ENCODE measurements around the gene DUSP22.
A peak's percentile ranks its signal among the peaks of the same experiment; 100 is the strongest.

DUSP22 gene

GRCh38 chr6:351011-351866 lies 59.0 kb downstream of the DUSP22 start:
- Mint-ChIP-seq H3K27me3 (no peaks in the 10 kb centered on the region), H3K9me3 (no peaks in the 10 kb centered on the region), H3K4me3 (no peak overlapping the region), H3K27ac (peak overlapping the region in 1 of 2 donors; percentile 50), H3K4me1 (peaks cover 12% of the 10 kb centered on the region)
- no peak for ATAC-seq
- no peak for DNase-seq

- no peaks in the 10 kb centered on the region for H3K9me3 Mint-ChIP-seq
- H3K27ac Mint-ChIP-seq, result peak overlapping the region in 1 of 2 donors; percentile 48
These were observed 59.6 kb downstream of the DUSP22 start for GRCh38 chr6:351867-352289.

GRCh38 chr6:352474-352873 lies 60.2 kb downstream of the DUSP22 start:
- DNase-seq (no peak), ATAC-seq (no peak)
- Mint-ChIP-seq H3K4me1 (peaks cover 24% of the 10 kb centered on the region), H3K9me3 (no peaks in the 10 kb centered on the region), H3K4me3 (no peak overlapping the region), H3K27me3 (no peaks in the 10 kb centered on the region), H3K27ac (peak overlapping the region in 1 of 2 donors; percentile 66)

More at GRCh38 chr6:351867-352289, 59.6 kb downstream of the DUSP22 start:
- Mint-ChIP-seq H3K4me1 (peaks cover 18% of the 10 kb centered on the region), H3K27me3 (no peaks in the 10 kb centered on the region), H3K4me3 (no peak overlapping the region)
- no peak for ATAC-seq
- DNase-seq, result no peak

- Mint-ChIP-seq H3K9me3 (no peaks in the 10 kb centered on the region), H3K4me3 (no peak overlapping the region), H3K4me1 (peaks cover 29% of the 10 kb centered on the region), H3K27ac (peak overlapping the region in 1 of 2 donors; percentile 66), H3K27me3 (no peaks in the 10 kb centered on the region)
- ATAC-seq (no peak), DNase-seq (no peak)
These were observed 60.7 kb downstream of the DUSP22 start for GRCh38 chr6:352896-353470.

- Mint-ChIP-seq H3K27ac (peak overlapping the region in 1 of 2 donors; percentile 45), H3K27me3 (no peaks in the 10 kb centered on the region), H3K4me1 (peaks cover 37% of the 10 kb centered on the region), H3K4me3 (no peak overlapping the region), H3K9me3 (no peaks in the 10 kb centered on the region)
- peak; percentile 21 for ATAC-seq
- no peak for DNase-seq
These were observed 61.6 kb downstream of the DUSP22 start for GRCh38 chr6:353642-354614.

GRCh38 chr6:354631-355280 lies 62.5 kb downstream of the DUSP22 start:
- H3K4me1 Mint-ChIP-seq, result peaks cover 37% of the 10 kb centered on the region
- no peak overlapping the region for H3K27ac Mint-ChIP-seq
- H3K27me3 Mint-ChIP-seq, result no peaks in the 10 kb centered on the region
- DNase-seq (no peak), ATAC-seq (no peak)
- H3K4me3 Mint-ChIP-seq, result no peak overlapping the region
- H3K9me3 Mint-ChIP-seq, result no peaks in the 10 kb centered on the region

- Mint-ChIP-seq H3K9me3 (no peaks in the 10 kb centered on the region), H3K27ac (peak overlapping the region in 1 of 2 donors; percentile 62), H3K27me3 (no peaks in the 10 kb centered on the region), H3K4me3 (no peak overlapping the region), H3K4me1 (peaks cover 37% of the 10 kb centered on the region)
- DNase-seq, result no peak
- ATAC-seq, result no peak
These were observed 63.3 kb downstream of the DUSP22 start for GRCh38 chr6:355373-356208.

- Mint-ChIP-seq H3K4me3 (peak overlapping the region; percentile 38 to 74), H3K27ac (peak overlapping the region; percentile 93 to 97), H3K4me1 (peaks cover 37% of the 10 kb centered on the region), H3K27me3 (no peaks in the 10 kb centered on the region), H3K9me3 (no peaks in the 10 kb centered on the region)
- DNase-seq (peak in 1 of 2 donors; percentile 54), ATAC-seq (peak; percentile 81)
These were observed 64.6 kb downstream of the DUSP22 start for GRCh38 chr6:356828-357251.

GRCh38 chr6:357261-357790 lies 65.0 kb downstream of the DUSP22 start:
- Mint-ChIP-seq H3K9me3 (peaks cover 0 to under 1% of the 10 kb centered on the region in 2 donors), H3K27ac (peak overlapping the region; percentile 93 to 97), H3K4me1 (peaks cover 37% of the 10 kb centered on the region), H3K4me3 (peak overlapping the region in 1 of 2 donors; percentile 74), H3K27me3 (no peaks in the 10 kb centered on the region)
- DNase-seq (no peak), ATAC-seq (no peak)

- peaks cover 37% of the 10 kb centered on the region for H3K4me1 Mint-ChIP-seq
- H3K27me3 Mint-ChIP-seq, result no peaks in the 10 kb centered on the region
- peaks cover 4 to 6% of the 10 kb centered on the region in 2 donors for H3K9me3 Mint-ChIP-seq
- ATAC-seq (no peak), DNase-seq (no peak)
- H3K27ac Mint-ChIP-seq, result peak overlapping the region in 1 of 2 donors; percentile 58
- no peak overlapping the region for H3K4me3 Mint-ChIP-seq
These were observed 65.6 kb downstream of the DUSP22 start for GRCh38 chr6:357791-358341.

GRCh38 chr6:358432-358831 lies 66.1 kb downstream of the DUSP22 start:
- DNase-seq, result no peak
- H3K9me3 Mint-ChIP-seq, result peaks cover 4 to 9% of the 10 kb centered on the region in 2 donors
- H3K27ac Mint-ChIP-seq, result peak overlapping the region; percentile 58 to 95
- ATAC-seq, result peak; percentile 17
- H3K27me3 Mint-ChIP-seq, result no peaks in the 10 kb centered on the region
- H3K4me1 Mint-ChIP-seq, result peaks cover 37% of the 10 kb centered on the region
- no peak overlapping the region for H3K4me3 Mint-ChIP-seq

GRCh38 chr6:358847-359246 lies 66.6 kb downstream of the DUSP22 start:
- H3K27me3 Mint-ChIP-seq, result no peaks in the 10 kb centered on the region
- no peak overlapping the region for H3K4me3 Mint-ChIP-seq
- ATAC-seq (no peak), DNase-seq (no peak)
- peaks cover 4 to 9% of the 10 kb centered on the region in 2 donors for H3K9me3 Mint-ChIP-seq
- H3K27ac Mint-ChIP-seq, result no peak overlapping the region
- peaks cover 35% of the 10 kb centered on the region for H3K4me1 Mint-ChIP-seq

GRCh38 chr6:359261-360035 lies 67.2 kb downstream of the DUSP22 start:
- DNase-seq (no peak), ATAC-seq (no peak)
- H3K27ac Mint-ChIP-seq, result no peak overlapping the region
- no peaks in the 10 kb centered on the region for H3K27me3 Mint-ChIP-seq
- peaks cover 9% of the 10 kb centered on the region in 2 donors for H3K9me3 Mint-ChIP-seq
- peaks cover 31% of the 10 kb centered on the region for H3K4me1 Mint-ChIP-seq
- no peak overlapping the region for H3K4me3 Mint-ChIP-seq
